NCI-H2029 treated with DMSO at 0.1 percent for 48 hours (cell line): Measurements from ENCODE around the gene PRND.
"Not testable (repeated sequence)": the region's sequence is repeated elsewhere in the genome, so short reads cannot be mapped to it uniquely, and the experiment has no call there.

Experiments used
- DNase-seq: peaks from one replicate; lab custom pipeline; 2025; lab: John Stamatoyannopoulos, UW

Gene PRND

GRCh38 chr20:4721719-4722118, at the start of gene PRND:
Gene PRND, plus strand, starts transcription at chr20:4721909. Its CDS starts 2,643 bp downstream, at chr20:4724552.
- DNase-seq: no peak

- no peak for DNase-seq
Observed at GRCh38 chr20:4672948-4673347, 48.8 kb upstream of the PRND start.

- no peak for DNase-seq
Observed at GRCh38 chr20:4673371-4674001, 48.2 kb upstream of the PRND start.

- DNase-seq: no peak
Observed at GRCh38 chr20:4674672-4675071, 47.0 kb upstream of the PRND start.

GRCh38 chr20:4677846-4678245, 43.9 kb upstream of the PRND start:
- DNase-seq: no peak

- no peak for DNase-seq
Observed at GRCh38 chr20:4681401-4681800, 40.3 kb upstream of the PRND start.

- DNase-seq: no peak
Observed at GRCh38 chr20:4681991-4682401, 39.7 kb upstream of the PRND start.

GRCh38 chr20:4682682-4683081, 39.0 kb upstream of the PRND start:
- no peak for DNase-seq

- no peak for DNase-seq
Observed at GRCh38 chr20:4683261-4683660, 38.4 kb upstream of the PRND start.

- no peak for DNase-seq
Observed at GRCh38 chr20:4684837-4685413, 36.8 kb upstream of the PRND start.

GRCh38 chr20:4685923-4686221, 35.8 kb upstream of the PRND start:
- DNase-seq: no peak

GRCh38 chr20:4688305-4688704, 33.4 kb upstream of the PRND start:
- no peak for DNase-seq

GRCh38 chr20:4689220-4689619, 32.5 kb upstream of the PRND start:
- no peak for DNase-seq

- no peak for DNase-seq
Observed at GRCh38 chr20:4691753-4692152, 30.0 kb upstream of the PRND start.

GRCh38 chr20:4694076-4694475, 27.6 kb upstream of the PRND start:
- DNase-seq: no peak

- no peak for DNase-seq
Observed at GRCh38 chr20:4697189-4697830, 24.4 kb upstream of the PRND start.

- DNase-seq: no peak
Observed at GRCh38 chr20:4697831-4698221, 23.9 kb upstream of the PRND start.

- no peak for DNase-seq
Observed at GRCh38 chr20:4699216-4699615, 22.5 kb upstream of the PRND start.

GRCh38 chr20:4699957-4700356, 21.8 kb upstream of the PRND start:
- DNase-seq: no peak

- DNase-seq: no peak
Observed at GRCh38 chr20:4702562-4703280, 19.0 kb upstream of the PRND start.

- no peak for DNase-seq
Observed at GRCh38 chr20:4703281-4703676, 18.4 kb upstream of the PRND start.

GRCh38 chr20:4706941-4707340, 14.8 kb upstream of the PRND start:
- DNase-seq: not testable (repeated sequence)

GRCh38 chr20:4708036-4708435, 13.7 kb upstream of the PRND start:
- DNase-seq: no peak
